ENCODE measurements around the gene HYI.

DNA sequence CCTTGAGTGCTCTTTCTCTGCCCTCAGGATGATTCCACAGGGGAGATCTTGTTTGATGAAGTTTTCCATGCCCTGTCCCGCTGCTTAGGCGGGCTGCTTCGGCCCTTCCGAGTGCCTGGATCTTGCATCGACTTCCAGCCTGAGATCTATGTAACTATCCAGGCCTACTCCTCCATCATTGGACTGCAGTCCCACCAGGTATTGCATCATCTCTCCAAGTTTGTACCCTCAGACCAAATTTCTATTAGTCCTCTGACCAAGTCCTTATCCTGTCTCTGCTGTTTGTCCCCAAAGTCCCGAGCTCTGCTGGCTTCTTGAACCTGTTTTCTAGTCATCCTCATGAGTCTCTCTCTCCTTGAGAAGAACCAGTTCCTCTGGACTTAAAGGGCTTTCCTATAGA lies 49.4 kb downstream of the HYI start:
- no peak for TF ChIP-seq SP1 (IDR thresholded peaks at IDR 0.05)
- no peak for TF ChIP-seq ZNF384 (IDR thresholded peaks at IDR 0.05)
- no peak for TF ChIP-seq LEF1 (IDR thresholded peaks at IDR 0.05; ENCODE audit: borderline replicate concordance)
- TF ChIP-seq TARDBP (IDR thresholded peaks at IDR 0.05): no peak
- no peak for TF ChIP-seq BHLHE40 (IDR thresholded peaks at IDR 0.05; ENCODE audit: borderline replicate concordance)
- no peak for TF ChIP-seq HDGF (IDR thresholded peaks at IDR 0.05; ENCODE audit: borderline replicate concordance)
- TF ChIP-seq FOXK2 (IDR thresholded peaks at IDR 0.05): no peak
- TF ChIP-seq, protein P1, sequence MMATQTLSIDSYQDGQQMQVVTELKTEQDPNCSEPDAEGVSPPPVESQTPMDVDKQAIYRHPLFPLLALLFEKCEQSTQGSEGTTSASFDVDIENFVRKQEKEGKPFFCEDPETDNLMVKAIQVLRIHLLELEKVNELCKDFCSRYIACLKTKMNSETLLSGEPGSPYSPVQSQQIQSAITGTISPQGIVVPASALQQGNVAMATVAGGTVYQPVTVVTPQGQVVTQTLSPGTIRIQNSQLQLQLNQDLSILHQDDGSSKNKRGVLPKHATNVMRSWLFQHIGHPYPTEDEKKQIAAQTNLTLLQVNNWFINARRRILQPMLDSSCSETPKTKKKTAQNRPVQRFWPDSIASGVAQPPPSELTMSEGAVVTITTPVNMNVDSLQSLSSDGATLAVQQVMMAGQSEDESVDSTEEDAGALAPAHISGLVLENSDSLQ (IDR thresholded peaks at IDR 0.05): no peak

Measured in HEK293T (cell line).